T-cell (primary cell): ENCODE measurements around the gene NKTR. TPM values are rescaled to one million over a fixed set of nuclear protein-coding genes. Genes with fewer than 3 reads are reported as not detected.

Source experiments
- ATAC-seq, 4 experiments: fragments of 200-7000 bp in 3 of 4; fragments of 150-1000 bp in 1 of 4; cut with Tn5 transposase; replicated peaks in 1 of 4; 1 replicate in 3 of 4; 2 replicates in 1 of 4; pipeline ENCODE4 v1.10.0; 2021; ENCODE audit warnings: moderate library complexity in 3 of 4, mild to moderate bottlenecking in 2 of 4, moderate number of reproducible peaks in 1 of 4
- CTCF ChIA-PET, 2 donors: fragments of 300-600 bp; sonication (Branson Sonifier 250); formaldehyde crosslinking; loops; one replicate each; lab custom pipeline; 2022; ENCODE audit warnings: antibody characterized with exemption in 2 of 2; lab: Charles Lee
- POLR2A ChIA-PET, 2 donors: fragments of 300-600 bp; sonication (Branson Sonifier 250); formaldehyde crosslinking; loops; one replicate each; lab custom pipeline; 2022; ENCODE audit warnings: antibody characterized with exemption in 2 of 2; lab: Charles Lee
- DNase-seq, 35 experiments: peaks; one replicate each; pipeline versions ENCODE4 v3.0.0 to v3.0.0-alpha.2; 2013 to 2023
- H3K27ac ChIP-seq: one replicate; pipeline ENCODE4 v1.5.1; 2013; ENCODE audit warnings: low read length
- H3K27me3 ChIP-seq, 2 experiments: replicated peaks in 1 of 2; 1 replicate in 1 of 2; 2 replicates in 1 of 2; pipeline versions ENCODE4 v1.6.1 to v1.7.0; 2013; ENCODE audit warnings: low read length in 1 of 2, mixed read lengths in 1 of 2; ENCODE audit not compliant: control insufficient read depth in 2 of 2, insufficient read depth in 2 of 2; ENCODE audit errors: extremely low read depth in 1 of 2
- H3K36me3 ChIP-seq, 2 donors: 1 replicate in 1 of 2; 2 replicates in 1 of 2; pipeline versions ENCODE4 v1.6.1 to v1.7.0; 2013; ENCODE audit warnings: low read length in 1 of 2; ENCODE audit not compliant: control insufficient read depth in 2 of 2, insufficient read depth in 1 of 2; ENCODE audit errors: extremely low read depth in 1 of 2
- H3K4me1 ChIP-seq, 2 experiments: 1 replicate in 1 of 2; 2 replicates in 1 of 2; pipeline versions ENCODE4 v1.6.1 to v1.7.0; 2013; ENCODE audit warnings: low read length in 2 of 2, mixed read lengths in 1 of 2; ENCODE audit not compliant: insufficient read depth in 2 of 2, control insufficient read depth in 1 of 2; ENCODE audit errors: extremely low read depth in 1 of 2
- H3K4me3 ChIP-seq, 2 donors: 1 replicate in 1 of 2; 2 replicates in 1 of 2; pipeline versions ENCODE4 v1.5.1 to v1.7.0; 2013; ENCODE audit warnings: mild to moderate bottlenecking in 2 of 2, low read length in 1 of 2, moderate library complexity in 1 of 2; ENCODE audit not compliant: control insufficient read depth in 1 of 2; ENCODE audit errors: extremely low read depth in 1 of 2
- H3K9me3 ChIP-seq: 2 replicates; pipeline ENCODE4 v1.7.0; 2013
- H3K27ac Mint-ChIP-seq, 2 donors: one replicate each; pipeline ENCODE4 v1.8.0; 2020 to 2021; ENCODE audit warnings: mild to moderate bottlenecking in 2 of 2, mixed read lengths in 2 of 2
- H3K27me3 Mint-ChIP-seq, 2 donors: one replicate each; pipeline ENCODE4 v1.8.0; 2021 to 2022; ENCODE audit warnings: mixed read lengths in 2 of 2
- H3K36me3 Mint-ChIP-seq: one replicate; pipeline ENCODE4 v1.8.0; 2021; ENCODE audit warnings: mixed read lengths
- H3K4me1 Mint-ChIP-seq, 3 donors: one replicate each; pipeline ENCODE4 v1.8.0; 2020 to 2022; ENCODE audit warnings: mixed read lengths in 3 of 3, mild to moderate bottlenecking in 1 of 3
- H3K4me3 Mint-ChIP-seq, 3 donors: one replicate each; pipeline ENCODE4 v1.8.0; 2020 to 2022; ENCODE audit warnings: mild to moderate bottlenecking in 3 of 3, mixed read lengths in 3 of 3, moderate library complexity in 3 of 3
- H3K9me3 Mint-ChIP-seq, 3 donors: one replicate each; pipeline ENCODE4 v1.8.0; 2020 to 2022; ENCODE audit warnings: mixed read lengths in 3 of 3
- WGBS: methylation state at CpG from one replicate; pipeline ENCODE4 v1.1.5; 2013; ENCODE audit warnings: missing lambda C conversion rate; ENCODE audit not compliant: insufficient coverage; 5-methylcytosine and 5-hydroxymethylcytosine counted together
- total RNA-seq, 35 experiments: library from RNA in 6 of 35; stranded (reverse) in 6 of 35; fragments of 120-200 nt in 1 of 35; gene quantifications; one replicate each; pipeline versions ENCODE4 v1.2.1 to v1.2.4 and lab custom pipeline; 2013 to 2026

The NKTR gene
- total RNA-seq, 5 donors from 2014 or later (not counting 1 experiment from before 2014, with no cell fraction given) = 185 to 252 (median 209) TPM

DNA sequence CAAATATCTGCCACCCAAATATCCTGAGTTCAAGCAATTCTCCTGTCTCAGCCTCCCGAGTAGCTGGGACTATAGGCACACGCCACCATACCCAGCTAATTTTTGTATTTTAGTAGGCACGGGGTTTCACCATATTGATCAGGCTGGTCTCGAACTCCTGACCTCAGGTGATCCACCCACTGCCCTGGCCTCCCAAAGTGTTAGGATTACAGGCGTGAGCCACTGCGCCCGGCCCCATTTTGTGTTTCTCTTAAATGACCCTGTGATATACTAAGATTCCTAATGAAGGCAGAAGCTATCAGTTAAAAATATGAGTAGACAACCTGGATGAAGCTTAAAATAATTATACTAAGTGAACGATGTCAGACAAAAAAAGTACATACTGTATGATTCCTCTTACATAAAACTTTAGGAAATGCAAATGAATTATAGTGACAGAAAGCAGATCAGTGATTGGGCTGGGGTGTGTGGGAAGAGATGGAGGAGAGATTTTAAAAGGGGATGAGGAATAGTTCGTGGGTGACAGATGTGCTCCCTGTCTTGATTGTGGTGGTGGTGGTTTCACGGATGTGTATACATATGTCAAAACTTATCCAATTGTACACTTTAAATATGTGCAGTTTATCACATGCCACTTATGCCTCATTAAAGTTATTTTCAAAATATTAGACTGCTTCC, 81.0 kb downstream of the NKTR start:
- no peaks in the 10 kb centered on the region for H3K9me3 ChIP-seq
- Mint-ChIP-seq H3K36me3 (peaks cover 5% of the 10 kb centered on the region), H3K9me3 (peaks cover 7 to 20% (median 14%) of the 10 kb centered on the region in 3 donors), H3K4me1 (peaks cover 0 to 2% (median 2%) of the 10 kb centered on the region in 3 donors), H3K27me3 (peaks cover 14 to 16% of the 10 kb centered on the region in 2 donors), H3K27ac (no peak overlapping the region), H3K4me3 (no peak overlapping the region)
- ChIA-PET CTCF (no interaction called here), POLR2A (no interaction called here)
- DNase-seq (no peak), ATAC-seq (no peak)
- H3K4me3 ChIP-seq = no peak overlapping the region
- peaks cover 0 to 24% of the 10 kb centered on the region in 2 experiments for H3K27me3 ChIP-seq
- H3K27ac ChIP-seq = no peak overlapping the region
- whole genome bisulfite sequencing = 87% methylated on average over 4 of the region's 10 CpGs
- H3K4me1 ChIP-seq = peaks cover 0 to 4% of the 10 kb centered on the region in 2 experiments
- no peaks in the 10 kb centered on the region for H3K36me3 ChIP-seq

DNA sequence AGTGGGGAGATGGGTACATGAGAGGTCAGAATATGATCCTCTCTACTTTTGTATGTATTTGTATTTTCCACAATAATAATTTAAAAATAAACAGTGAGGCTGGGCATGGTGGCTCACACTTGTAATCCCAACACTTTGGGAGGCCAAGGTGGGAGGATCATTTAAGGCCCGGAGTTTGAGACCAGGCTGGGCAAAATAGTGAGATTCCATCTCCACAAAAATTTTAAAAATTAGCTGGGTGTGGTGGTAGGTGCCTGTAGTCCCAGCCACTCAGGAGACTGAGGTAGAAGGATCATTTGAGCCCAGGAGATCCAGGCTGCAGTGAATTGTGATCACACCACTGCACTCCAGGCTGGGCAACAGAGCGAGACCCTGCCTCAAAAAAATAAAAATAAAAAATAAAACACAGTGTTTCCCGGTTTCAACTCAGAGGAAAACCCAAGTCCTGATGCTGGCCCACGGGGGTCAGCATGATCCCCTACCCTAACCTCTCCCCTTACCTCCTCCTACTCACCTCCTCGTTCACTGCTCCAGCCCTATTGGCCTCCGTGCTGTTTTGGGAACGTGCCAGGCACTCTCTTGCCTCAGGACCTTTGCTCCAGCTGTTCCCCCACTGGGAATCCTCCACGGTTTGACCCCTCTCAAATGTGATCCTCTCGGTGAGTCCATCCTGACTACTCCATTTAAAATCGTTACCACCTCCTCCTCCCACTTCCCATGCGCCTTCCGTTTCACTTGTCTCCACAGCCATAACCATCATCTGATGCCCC, 82.0 kb downstream of the NKTR start:
- ATAC-seq (no peak), DNase-seq (no peak)
- ChIA-PET CTCF (no interaction called here), POLR2A (no interaction called here)
- peaks cover 22% of the 10 kb centered on the region in 2 donors for H3K27me3 Mint-ChIP-seq
- H3K27ac ChIP-seq = no peak overlapping the region
- no peak overlapping the region for H3K27ac Mint-ChIP-seq
- H3K9me3 Mint-ChIP-seq = peaks cover 7 to 12% (median 11%) of the 10 kb centered on the region in 3 donors
- WGBS = 77% methylated on average over 10 of the region's 12 CpGs
- no peak overlapping the region for H3K4me3 Mint-ChIP-seq
- H3K36me3 Mint-ChIP-seq = peaks cover 5% of the 10 kb centered on the region
- peaks cover 0 to 4% of the 10 kb centered on the region in 2 experiments for H3K4me1 ChIP-seq
- peaks cover 0 to 2% (median 2%) of the 10 kb centered on the region in 3 donors for H3K4me1 Mint-ChIP-seq
- peaks cover 0 to 32% of the 10 kb centered on the region in 2 experiments for H3K27me3 ChIP-seq
- H3K4me3 ChIP-seq = no peak overlapping the region
- H3K9me3 ChIP-seq = no peaks in the 10 kb centered on the region
- no peaks in the 10 kb centered on the region for H3K36me3 ChIP-seq

DNA sequence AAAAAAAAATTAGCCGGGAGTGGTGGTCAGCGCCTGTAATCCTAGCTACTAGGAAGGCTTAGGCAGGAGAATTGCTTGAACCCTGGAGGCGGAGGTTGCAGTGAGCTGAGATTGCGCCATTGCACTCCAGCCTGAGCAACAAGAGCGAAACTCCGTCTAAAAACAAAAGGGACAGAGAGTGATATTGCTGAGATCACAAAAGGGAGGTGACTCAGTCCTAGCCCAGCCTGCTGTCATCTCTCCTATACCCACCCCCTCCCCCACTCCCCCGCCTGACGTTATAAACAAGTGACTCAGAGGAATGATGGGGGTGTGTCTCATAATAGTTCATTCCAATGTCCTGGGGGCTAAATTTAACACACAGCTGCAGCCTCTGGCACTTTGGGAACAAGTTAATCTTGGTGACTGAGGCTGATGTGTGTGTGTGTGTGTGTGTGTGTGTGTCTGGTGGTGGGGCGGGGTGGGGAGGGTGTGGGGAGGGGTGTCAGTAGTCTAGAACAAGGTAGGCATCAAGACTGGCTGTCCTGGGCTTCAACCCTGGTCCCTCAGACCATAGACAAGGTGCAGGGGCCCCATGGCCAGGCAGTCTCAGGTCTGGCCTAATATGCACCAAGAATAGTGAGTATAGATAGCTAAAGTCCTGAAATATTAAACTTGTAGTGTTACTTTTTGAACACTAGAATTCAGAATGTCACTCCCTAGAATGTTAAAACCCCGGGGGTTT, 83.6 kb downstream of the NKTR start:
- Histone ChIP-seq H3K4me1 (peaks cover 0 to 4% of the 10 kb centered on the region in 2 experiments), H3K36me3 (no peaks in the 10 kb centered on the region), H3K27ac (no peak overlapping the region), H3K4me3 (no peak overlapping the region), H3K9me3 (no peaks in the 10 kb centered on the region), H3K27me3 (peaks cover 0 to 39% of the 10 kb centered on the region in 2 experiments)
- ChIA-PET POLR2A (no interaction called here), CTCF (no interaction called here)
- ATAC-seq (peak in 1 of 4 experiments; percentile 56), DNase-seq (no peak)
- Mint-ChIP-seq H3K4me1 (peaks cover 0 to 2% (median 2%) of the 10 kb centered on the region in 3 donors), H3K4me3 (no peak overlapping the region), H3K27ac (no peak overlapping the region), H3K27me3 (peaks cover 22 to 23% of the 10 kb centered on the region in 2 donors), H3K9me3 (no peaks in the 10 kb centered on the region), H3K36me3 (no peaks in the 10 kb centered on the region)
- WGBS = 79% methylated on average over 2 of the region's 10 CpGs

DNA sequence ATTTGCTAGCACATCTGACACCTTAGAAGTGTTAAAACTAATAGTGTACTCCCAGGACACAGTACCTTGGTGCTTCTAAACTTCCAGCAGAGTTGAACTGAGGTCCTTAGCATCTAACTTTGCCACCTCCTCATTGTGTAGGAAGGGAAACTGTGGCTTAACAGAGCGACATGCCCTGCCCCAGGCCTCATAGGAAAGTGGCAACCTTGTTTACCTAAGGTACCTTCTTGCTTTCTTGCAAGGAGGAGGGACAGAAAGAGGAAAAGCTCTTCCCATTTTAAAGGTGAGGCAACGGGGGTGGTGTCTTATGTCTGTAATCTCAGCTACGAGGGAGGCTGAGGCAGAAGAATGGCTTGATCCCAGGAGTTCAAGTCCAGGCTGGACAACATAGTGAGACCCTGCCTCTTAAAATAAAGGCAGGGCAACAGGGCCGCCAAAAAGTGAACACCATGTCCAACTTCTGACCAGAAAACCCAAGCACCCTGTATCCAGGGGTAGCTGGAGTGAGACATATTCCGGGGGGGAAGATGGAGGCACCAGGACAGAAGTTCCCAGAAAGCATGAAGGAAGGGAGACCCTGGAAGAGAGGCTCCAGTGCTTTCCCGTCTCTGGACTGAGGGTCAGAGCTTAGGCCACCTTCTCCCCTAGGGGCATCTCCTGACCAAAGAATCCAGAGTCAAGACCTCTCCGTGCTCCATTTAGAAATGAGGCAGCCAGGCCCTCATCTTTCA, 84.3 kb downstream of the NKTR start:
- H3K9me3 ChIP-seq = no peaks in the 10 kb centered on the region
- H3K4me1 ChIP-seq = peaks cover 0 to 4% of the 10 kb centered on the region in 2 experiments
- ChIA-PET POLR2A (no interaction called here), CTCF (no interaction called here)
- peaks cover 22 to 29% of the 10 kb centered on the region in 2 donors for H3K27me3 Mint-ChIP-seq
- H3K9me3 Mint-ChIP-seq = no peaks in the 10 kb centered on the region
- H3K36me3 Mint-ChIP-seq = no peaks in the 10 kb centered on the region
- H3K36me3 ChIP-seq = no peaks in the 10 kb centered on the region
- ATAC-seq (no peak), DNase-seq (no peak)
- H3K27ac Mint-ChIP-seq = no peak overlapping the region
- no peak overlapping the region for H3K4me3 Mint-ChIP-seq
- H3K27me3 ChIP-seq = peaks cover 0 to 41% of the 10 kb centered on the region in 2 experiments
- WGBS = 89% methylated on average over 2 of the region's 7 CpGs
- no peak overlapping the region for H3K27ac ChIP-seq
- peaks cover 0 to 2% (median 2%) of the 10 kb centered on the region in 3 donors for H3K4me1 Mint-ChIP-seq
- no peak overlapping the region for H3K4me3 ChIP-seq

DNA sequence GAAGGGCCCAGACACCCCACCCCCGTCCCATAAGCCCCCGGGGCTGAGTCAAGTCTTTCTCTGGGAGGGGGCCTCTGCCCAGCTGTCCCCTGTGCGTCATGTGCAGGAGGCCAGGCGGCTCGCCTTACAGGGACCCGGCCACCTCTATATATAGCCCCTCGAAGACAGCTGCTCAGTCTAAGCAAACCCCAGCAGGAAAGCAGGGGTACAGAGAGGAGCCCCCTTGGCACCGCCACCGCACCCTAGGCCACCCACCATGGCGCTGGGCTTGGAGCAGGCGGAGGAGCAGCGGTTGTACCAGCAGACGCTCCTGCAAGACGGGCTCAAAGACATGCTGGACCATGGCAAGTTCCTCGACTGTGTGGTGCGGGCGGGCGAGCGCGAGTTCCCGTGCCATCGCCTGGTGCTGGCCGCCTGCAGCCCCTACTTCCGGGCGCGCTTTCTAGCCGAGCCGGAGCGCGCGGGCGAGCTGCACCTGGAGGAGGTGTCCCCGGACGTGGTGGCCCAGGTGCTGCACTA, 84.9 kb downstream of the NKTR start, which contains the start of gene KLHL40:
TSS of gene KLHL40 (plus strand) at position 175 of the 519 bp plus-strand sequence. CDS start at position 257, 82 bp downstream.
- 49% methylated on average over 33 of the region's 34 CpGs for WGBS

More for the DNA sequence above, 84.9 kb downstream of the NKTR start, which contains the start of gene KLHL40:
- peaks cover 0 to 40% of the 10 kb centered on the region in 2 experiments for H3K27me3 ChIP-seq
- POLR2A ChIA-PET = no interaction called here
- Mint-ChIP-seq H3K4me3 (peak within 1 kb of the TSS in 2 of 3 donors; percentile 22 to 30), H3K36me3 (no peaks in the 10 kb centered on the region), H3K27me3 (peaks cover 22 to 34% of the 10 kb centered on the region in 2 donors), H3K27ac (no peak within 1 kb of the TSS), H3K9me3 (no peaks in the 10 kb centered on the region), H3K4me1 (peaks cover 0 to 2% (median 2%) of the 10 kb centered on the region in 3 donors)
- H3K27ac ChIP-seq = no peak within 1 kb of the TSS
- CTCF ChIA-PET = no interaction called here
- H3K4me1 ChIP-seq = peaks cover 0 to 4% of the 10 kb centered on the region in 2 experiments
- H3K9me3 ChIP-seq = no peaks in the 10 kb centered on the region
- no peaks in the 10 kb centered on the region for H3K36me3 ChIP-seq
- DNase-seq = no peak
- H3K4me3 ChIP-seq = no peak within 1 kb of the TSS
- no peak for ATAC-seq
